Lower lobe of right lung (tissue), 2 donors: ENCODE data around the gene ZBTB12. TPM values are rescaled to one million over a fixed set of nuclear protein-coding genes. Genes with fewer than 3 reads are reported as not detected.

Experiments
- ATAC-seq, 2 donors: fragments of 200-7000 bp; cut with Tn5 transposase; one replicate each; pipeline ENCODE4 v1.9.1; 2020 to 2022; ENCODE audit warnings: mild to moderate bottlenecking in 2 of 2, moderate library complexity in 2 of 2
- DNase-seq: peaks from one replicate; pipeline ENCODE4 v3.0.0-alpha.2; 2020
- H3K27ac ChIP-seq: fragments of 200-600 bp; one replicate; pipeline ENCODE4 v1.8.0; 2022
- H3K27me3 ChIP-seq: fragments of 200-600 bp; one replicate; pipeline ENCODE4 v1.8.0; 2022; ENCODE audit warnings: low read depth
- H3K36me3 ChIP-seq: fragments of 200-600 bp; one replicate; pipeline ENCODE4 v1.8.0; 2022; ENCODE audit warnings: mild to moderate bottlenecking
- H3K4me1 ChIP-seq: fragments of 200-600 bp; one replicate; pipeline ENCODE4 v1.8.0; 2022
- H3K4me3 ChIP-seq: fragments of 200-600 bp; one replicate; pipeline ENCODE4 v1.8.0; 2022; ENCODE audit warnings: mild to moderate bottlenecking
- H3K9me3 ChIP-seq: fragments of 200-600 bp; one replicate; pipeline ENCODE4 v1.8.0; 2022
- CTCF ChIP-seq: fragments of 200-600 bp; IDR thresholded peaks from one replicate; pipeline ENCODE4 v1.8.0; 2022; ENCODE audit warnings: antibody characterized with exemption, mild to moderate bottlenecking
- intact Hi-C: fragments of 100-400 bp; cut with DNase I; formaldehyde crosslinking; loops from one replicate; pipeline ENCODE4 v1.11.0; 2022
- total RNA-seq: library from RNA; stranded (reverse); fragmentation: NEBNext Ultra II Directional; extraction: Animal tissue kit (Norgen Biotek cat#: 25700); gene quantifications from one replicate; pipeline ENCODE4 v1.2.1, GENCODE V29; 2021
- donor health status: DM: no; HTN: yes; CAD: no; lungs with severe emphysema.

ZBTB12 gene
- total RNA-seq, 1 donor from 2014 or later: 5.1 TPM

- DNase-seq: no peak
- ATAC-seq: no peak
- Histone ChIP-seq H3K9me3 (no peaks in the 10 kb centered on the region), H3K4me3 (no peak overlapping the region), H3K4me1 (no peaks in the 10 kb centered on the region), H3K27me3 (no peaks in the 10 kb centered on the region), H3K36me3 (peaks cover 93% of the 10 kb centered on the region), H3K27ac (no peak overlapping the region)
- TF ChIP-seq CTCF: no peak
- intact Hi-C loops: no loop called here
These were observed 18.2 kb downstream of the ZBTB12 start for GRCh38 chr6:31883676-31884075.

- DNase-seq (no peak), ATAC-seq (no peak)
- H3K36me3 ChIP-seq: peaks cover 79% of the 10 kb centered on the region
- TF ChIP-seq CTCF: no peak
- peaks cover 2% of the 10 kb centered on the region for H3K4me1 ChIP-seq
- no peaks in the 10 kb centered on the region for H3K9me3 ChIP-seq
- intact Hi-C loops: no loop called here
- H3K27ac ChIP-seq: no peak overlapping the region
- H3K4me3 ChIP-seq: no peak overlapping the region
- no peaks in the 10 kb centered on the region for H3K27me3 ChIP-seq
These were observed 19.5 kb downstream of the ZBTB12 start for GRCh38 chr6:31882344-31882743.

- Histone ChIP-seq H3K4me1 (peaks cover 8% of the 10 kb centered on the region), H3K4me3 (no peak overlapping the region), H3K36me3 (peaks cover 69% of the 10 kb centered on the region), H3K27me3 (no peaks in the 10 kb centered on the region), H3K9me3 (no peaks in the 10 kb centered on the region), H3K27ac (no peak overlapping the region)
- ATAC-seq: no peak
- TF ChIP-seq CTCF: no peak
- DNase-seq: no peak
- intact Hi-C loops: no loop called here
These were observed 20.6 kb downstream of the ZBTB12 start for GRCh38 chr6:31881136-31881859.

- DNase-seq (no peak), ATAC-seq (no peak)
- H3K4me3 ChIP-seq: no peak overlapping the region
- H3K4me1 ChIP-seq: peaks cover 8% of the 10 kb centered on the region
- intact Hi-C loops: no loop called here
- no peak for TF ChIP-seq CTCF
- H3K27me3 ChIP-seq: no peaks in the 10 kb centered on the region
- no peaks in the 10 kb centered on the region for H3K9me3 ChIP-seq
- no peak overlapping the region for H3K27ac ChIP-seq
- H3K36me3 ChIP-seq: peaks cover 62% of the 10 kb centered on the region
These were observed 21.3 kb downstream of the ZBTB12 start for GRCh38 chr6:31880616-31881015.

- no peak for TF ChIP-seq CTCF
- Histone ChIP-seq H3K27ac (no peak overlapping the region), H3K4me1 (peaks cover 8% of the 10 kb centered on the region), H3K27me3 (no peaks in the 10 kb centered on the region), H3K4me3 (no peak overlapping the region), H3K9me3 (no peaks in the 10 kb centered on the region), H3K36me3 (peaks cover 58% of the 10 kb centered on the region)
- ATAC-seq: no peak
- DNase-seq: no peak
- intact Hi-C loops: no loop called here
These were observed 22.0 kb downstream of the ZBTB12 start for GRCh38 chr6:31879901-31880300.
